ENCODE results near the gene CDKN2B-AS1.

Gene CDKN2B-AS1

GRCh38 chr9:22097707-22098106 lies 103.1 kb downstream of the CDKN2B-AS1 start:
- no peak for TF ChIP-seq GATA2 (IDR thresholded peaks at IDR 0.05; ENCODE audit: low read depth, low read length)
- no peak for TF ChIP-seq GATA3 (IDR thresholded peaks at IDR 0.05; ENCODE audit: low read depth, low read length)

GRCh38 chr9:22098643-22099332 lies 104.2 kb downstream of the CDKN2B-AS1 start:
- TF ChIP-seq GATA2 (IDR thresholded peaks at IDR 0.05; ENCODE audit: low read depth, low read length) (no peak), GATA3 (IDR thresholded peaks at IDR 0.05; ENCODE audit: low read depth, low read length) (no peak)

DNA sequence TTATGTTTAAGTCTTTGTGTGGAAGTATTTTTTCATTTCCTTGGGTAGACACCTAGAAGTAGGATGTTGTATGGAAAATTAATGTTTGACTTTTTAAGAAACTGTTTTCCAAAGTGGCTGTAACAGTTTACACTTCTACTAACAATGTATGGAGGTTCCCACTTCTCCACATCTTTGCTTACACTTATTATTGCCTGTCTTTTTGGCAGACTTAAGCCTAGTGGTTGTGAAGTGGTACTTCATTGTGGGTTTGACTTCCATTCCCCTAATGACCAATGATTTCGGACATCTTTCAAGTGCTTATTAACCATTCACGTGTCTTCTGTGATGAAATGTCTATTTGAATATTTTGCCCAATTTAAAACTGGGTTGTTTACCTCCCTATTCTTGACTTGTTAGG lies 106.0 kb downstream of the CDKN2B-AS1 start:
- TF ChIP-seq GATA2 (IDR thresholded peaks at IDR 0.05; ENCODE audit: low read depth, low read length) (no peak), GATA3 (IDR thresholded peaks at IDR 0.05; ENCODE audit: low read depth, low read length) (no peak)

- no peak for TF ChIP-seq GATA2 (IDR thresholded peaks at IDR 0.05; ENCODE audit: low read depth, low read length)
- no peak for TF ChIP-seq GATA3 (IDR thresholded peaks at IDR 0.05; ENCODE audit: low read depth, low read length)
These were observed 107.8 kb downstream of the CDKN2B-AS1 start for GRCh38 chr9:22102146-22103053.

GRCh38 chr9:22103685-22104575 lies 109.3 kb downstream of the CDKN2B-AS1 start:
- TF ChIP-seq GATA2 (IDR thresholded peaks at IDR 0.05; ENCODE audit: low read depth, low read length) (no peak), GATA3 (IDR thresholded peaks at IDR 0.05; ENCODE audit: low read depth, low read length) (no peak)

DNA sequence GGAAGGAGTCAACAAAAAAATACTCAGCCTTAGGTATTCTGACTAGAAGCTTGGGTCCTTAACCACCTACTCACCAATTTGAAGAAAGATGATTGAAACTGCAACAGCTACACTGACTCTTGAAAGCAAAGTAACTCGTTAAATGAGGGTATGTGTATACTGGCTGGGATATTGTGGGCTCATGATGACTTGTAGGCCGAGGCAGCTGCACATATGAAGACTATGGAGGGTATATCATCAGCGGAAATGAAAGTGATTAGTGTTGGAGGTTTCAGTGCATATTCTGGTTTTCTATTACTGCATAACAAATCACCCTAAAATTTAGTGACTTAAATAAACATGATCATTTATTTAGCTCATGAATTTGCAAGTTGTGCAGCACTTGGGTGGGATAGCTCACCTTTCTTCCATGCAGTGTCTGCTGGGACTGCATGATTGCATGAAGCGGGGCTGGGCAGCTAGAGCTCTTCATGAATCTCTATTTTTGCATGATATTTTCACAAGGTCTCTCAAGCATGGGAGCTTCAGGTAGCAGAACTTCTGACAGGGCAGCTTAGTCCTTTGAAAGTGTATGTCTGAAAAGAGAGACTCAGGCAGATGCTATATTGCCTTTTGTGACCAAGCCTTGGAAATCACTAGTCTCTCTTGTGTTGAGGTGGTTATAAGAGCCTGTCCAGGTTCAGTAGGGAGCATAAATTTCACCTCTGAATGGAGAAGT lies 110.6 kb downstream of the CDKN2B-AS1 start:
- TF ChIP-seq GATA3 (IDR thresholded peaks at IDR 0.05; ENCODE audit: low read depth, low read length), result no peak
- no peak for TF ChIP-seq GATA2 (IDR thresholded peaks at IDR 0.05; ENCODE audit: low read depth, low read length)

DNA sequence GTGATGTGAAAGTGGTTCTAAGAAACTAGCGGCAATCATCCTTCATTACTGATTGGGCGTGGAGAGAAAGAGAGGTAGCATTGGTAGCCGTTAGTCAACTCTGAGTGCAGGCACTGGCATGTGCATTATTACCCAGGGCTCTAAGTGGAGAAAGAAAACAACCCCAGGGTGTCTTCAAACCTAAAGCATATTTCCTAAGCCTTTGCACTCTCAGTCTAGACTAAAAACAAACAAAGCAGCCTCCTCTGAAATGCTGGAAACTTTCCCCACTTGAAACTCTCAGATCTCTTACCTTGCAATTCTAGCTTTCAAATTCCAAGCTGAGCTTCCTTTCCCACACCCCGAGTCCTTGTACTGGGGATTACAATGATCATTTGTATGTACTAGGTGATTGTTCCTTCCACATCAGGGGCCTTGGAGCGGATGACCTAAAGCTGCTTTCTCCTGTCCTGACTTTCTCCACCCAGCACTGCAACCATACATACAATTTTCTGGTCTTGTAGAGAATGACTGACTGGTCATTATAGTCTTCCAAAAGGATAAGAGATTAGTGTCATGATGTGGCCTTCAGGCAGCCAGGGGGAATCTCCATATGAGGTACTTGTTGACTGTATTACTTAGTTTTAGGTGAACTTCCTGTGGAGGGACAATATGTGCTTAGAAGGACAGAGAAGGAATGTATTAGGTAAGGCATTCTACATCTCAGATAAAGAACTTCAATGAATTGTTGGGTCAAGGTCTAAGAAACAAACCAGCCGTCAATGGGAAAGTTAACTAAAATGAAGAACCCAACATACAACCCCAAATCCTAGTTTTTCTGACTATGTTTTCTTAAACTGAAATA lies 112.8 kb downstream of the CDKN2B-AS1 start:
- TF ChIP-seq GATA3 (IDR thresholded peaks at IDR 0.05; ENCODE audit: low read depth, low read length) (no peak), GATA2 (IDR thresholded peaks at IDR 0.05; ENCODE audit: low read depth, low read length) (no peak)

DNA sequence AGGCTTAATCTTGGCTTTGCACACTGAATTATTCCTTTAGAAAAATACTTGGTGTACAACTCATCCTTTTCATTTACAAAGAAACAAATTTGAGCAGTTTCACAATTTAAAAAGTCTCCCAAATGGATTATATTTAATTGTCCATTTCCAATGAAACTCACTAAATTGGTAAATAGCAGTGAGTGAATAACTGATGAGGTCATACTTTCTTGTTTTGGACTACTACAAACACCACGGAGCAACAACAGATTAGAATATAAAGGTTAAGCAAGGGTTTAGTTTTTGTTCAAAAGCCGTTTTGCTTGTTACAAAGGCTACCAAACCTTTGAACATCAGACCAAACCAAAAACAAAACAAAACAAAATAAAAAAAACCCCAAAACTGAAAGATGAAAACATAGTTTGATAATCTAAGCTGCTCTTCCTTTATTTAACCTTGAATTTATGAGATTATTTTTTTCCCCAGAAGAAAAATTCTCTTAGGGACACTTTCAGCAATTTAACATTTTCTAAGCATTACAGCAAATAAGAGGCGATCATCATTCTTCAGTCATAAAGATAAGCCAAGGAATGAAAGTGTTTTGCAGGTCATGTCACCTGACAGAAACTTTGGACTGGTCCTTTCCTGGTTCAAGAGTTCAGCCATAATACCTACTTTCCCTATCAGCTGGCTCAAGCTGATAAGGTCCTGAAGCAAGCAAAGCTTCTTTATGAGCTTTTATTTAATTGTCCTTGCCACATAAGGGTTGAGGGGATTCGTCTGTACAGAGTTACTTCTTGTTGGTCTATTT lies 114.2 kb downstream of the CDKN2B-AS1 start:
- TF ChIP-seq GATA3 (IDR thresholded peaks at IDR 0.05; ENCODE audit: low read depth, low read length), result no peak
- no peak for TF ChIP-seq GATA2 (IDR thresholded peaks at IDR 0.05; ENCODE audit: low read depth, low read length)

DNA sequence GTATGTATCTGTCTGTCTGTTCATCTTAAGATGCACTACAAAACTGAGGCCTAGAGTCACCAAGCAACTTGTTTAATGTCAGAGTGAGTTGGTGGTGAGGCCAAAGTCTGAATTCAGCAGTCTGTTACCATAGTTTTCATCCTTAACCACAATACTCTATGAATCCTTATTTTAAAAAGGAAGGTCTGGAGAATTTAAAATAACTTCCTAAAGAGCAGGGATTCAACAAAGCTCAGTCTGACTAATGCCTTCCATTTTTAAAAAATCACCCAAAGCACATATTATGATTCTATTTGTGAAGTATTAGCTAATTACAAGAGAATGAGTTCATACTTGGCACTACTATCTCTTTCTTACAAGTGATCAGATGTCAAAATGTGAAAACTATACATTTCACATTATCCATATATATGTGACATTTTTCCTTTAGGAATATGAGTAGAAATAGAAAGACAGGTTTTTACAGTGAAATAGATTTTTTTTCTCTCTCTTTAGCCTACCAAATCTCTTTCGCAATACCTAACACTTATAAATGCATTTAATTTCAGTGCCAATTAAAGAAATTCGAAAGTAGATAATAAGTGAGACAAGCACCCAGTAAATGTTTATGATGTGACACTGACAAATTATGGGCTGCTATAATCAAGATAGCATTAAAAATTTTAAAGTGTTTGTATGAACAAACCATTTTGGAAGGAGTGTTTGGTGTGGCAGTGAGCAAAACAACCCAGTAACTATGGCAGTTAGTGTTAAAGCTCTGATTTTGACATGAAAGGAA lies 116.8 kb downstream of the CDKN2B-AS1 start:
- TF ChIP-seq GATA3 (IDR thresholded peaks at IDR 0.05; ENCODE audit: low read depth, low read length), result no peak
- TF ChIP-seq GATA2 (IDR thresholded peaks at IDR 0.05; ENCODE audit: low read depth, low read length), result no peak

GRCh38 chr9:22111954-22112247 lies 117.3 kb downstream of the CDKN2B-AS1 start:
- TF ChIP-seq GATA2 (IDR thresholded peaks at IDR 0.05; ENCODE audit: low read depth, low read length) (no peak), GATA3 (IDR thresholded peaks at IDR 0.05; ENCODE audit: low read depth, low read length) (no peak)
